H1 (cell line): Measurements from ENCODE around the gene DRGX. TPM values are rescaled to one million over a fixed set of nuclear protein-coding genes. Genes with fewer than 3 reads are reported as not detected.

Experiments
- EP300 ChIP-seq, 2 experiments: IDR thresholded peaks; 1 replicate in 1 of 2; 2 replicates in 1 of 2; pipeline ENCODE4 v1.6.1; 2011 to 2012; ENCODE audit warnings: low read depth in 2 of 2, low read length in 2 of 2, mild to moderate bottlenecking in 2 of 2, borderline replicate concordance in 1 of 2, inconsistent platforms in 1 of 2, moderate library complexity in 1 of 2
- EZH2 ChIP-seq: fragments of 200-600 bp; sonication (generic); IDR thresholded peaks from 2 replicates; pipeline ENCODE4 v1.7.1; 2012; ENCODE audit warnings: low read depth, mild to moderate bottlenecking, moderate library complexity, low read length, inconsistent platforms; ENCODE audit not compliant: severe bottlenecking
- KDM5A ChIP-seq: fragments of 200-600 bp; IDR thresholded peaks from 2 replicates; pipeline ENCODE4 v1.7.1; 2012; ENCODE audit warnings: mild to moderate bottlenecking, low read length, inconsistent platforms, mixed read lengths
- POLR2A ChIP-seq, 2 experiments: IDR thresholded peaks; 1 replicate in 1 of 2; 2 replicates in 1 of 2; pipeline ENCODE4 v1.6.1; 2011; ENCODE audit warnings: low read depth in 2 of 2, low read length in 2 of 2, mild to moderate bottlenecking in 2 of 2; ENCODE audit errors: control extremely low read depth in 1 of 2
- SIX5 ChIP-seq: IDR thresholded peaks from 2 replicates; pipeline ENCODE4 v1.6.1; 2011; ENCODE audit warnings: mild to moderate bottlenecking, low read depth, low read length
- SP1 ChIP-seq: IDR thresholded peaks from 2 replicates; pipeline ENCODE4 v1.6.1; 2011; ENCODE audit warnings: low read depth, low read length
- polyA plus RNA-seq, 7 experiments: library from polyadenylated mRNA; depleted of rRNA in 3 of 7; stranded (reverse) in 5 of 7; unstranded in 2 of 7; fragments of >200 nt in 5 of 7; fragments of 200-250 nt in 2 of 7; gene quantifications; 1 replicate in 5 of 7; 2 replicates in 1 of 7; 4 replicates in 1 of 7; pipeline versions ENCODE4 v1.2.1 to v1.2.3, GENCODE V29; 2011 to 2013; ENCODE audit warnings: missing spikeins in 2 of 7, mixed read lengths in 2 of 7
- total RNA-seq: library from RNA; stranded (reverse); fragmentation: NEBNext Ultra II Directional; extraction: Animal tissue kit (Norgen Biotek cat#: 25700); gene quantifications from 2 replicates; pipeline ENCODE4 v1.2.1, GENCODE V29; 2021
- TF ChIP-seq, protein P1 (sequence below): IDR thresholded peaks from 2 replicates; pipeline ENCODE4 v1.6.1; 2011; ENCODE audit warnings: low read depth, mild to moderate bottlenecking, low read length; ENCODE audit not compliant: insufficient read depth
- TF ChIP-seq, protein P2 (sequence below): IDR thresholded peaks from 2 replicates; pipeline ENCODE4 v1.6.1; 2012; ENCODE audit warnings: inconsistent platforms

The DRGX gene
- total and polyA plus RNA-seq, 2 of the 8 experiments (the other 6 are each of a cell fraction or from before 2014, with no cell fraction given): not detected

DNA sequence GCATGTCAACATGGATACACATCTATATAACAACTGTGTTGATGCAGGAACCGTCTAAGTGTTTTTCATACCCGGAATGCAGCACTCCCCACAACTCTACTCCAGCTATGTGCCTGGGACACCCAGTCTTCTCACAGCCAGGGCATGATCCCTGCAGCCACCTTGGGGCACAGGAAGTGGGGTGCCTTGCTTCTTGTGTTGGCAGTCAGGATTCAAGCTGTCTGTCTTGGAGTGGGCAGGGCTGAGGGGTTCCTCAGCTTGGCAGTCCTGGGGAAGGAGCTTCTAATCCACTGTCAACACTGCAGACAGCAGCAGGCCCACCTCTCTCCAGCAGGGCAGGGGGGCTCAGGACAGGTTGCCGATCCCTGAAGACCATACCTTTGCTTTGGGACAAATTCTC lies 41.3 kb downstream of the DRGX start (continued):
- TF ChIP-seq POLR2A (IDR thresholded peaks at IDR 0.05; ENCODE audit: control extremely low read depth in 1 of 2, low read depth in 2 of 2, low read length in 2 of 2) (no peak), SIX5 (no peak), EZH2 (no peak), SP1 (no peak), EP300 (IDR thresholded peaks at IDR 0.05; ENCODE audit: borderline replicate concordance in 1 of 2, low read depth in 2 of 2, low read length in 2 of 2) (no peak), KDM5A (no peak)
- TF ChIP-seq, protein P1, sequence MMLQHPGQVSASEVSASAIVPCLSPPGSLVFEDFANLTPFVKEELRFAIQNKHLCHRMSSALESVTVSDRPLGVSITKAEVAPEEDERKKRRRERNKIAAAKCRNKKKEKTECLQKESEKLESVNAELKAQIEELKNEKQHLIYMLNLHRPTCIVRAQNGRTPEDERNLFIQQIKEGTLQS: no peak
- TF ChIP-seq, protein P2, sequence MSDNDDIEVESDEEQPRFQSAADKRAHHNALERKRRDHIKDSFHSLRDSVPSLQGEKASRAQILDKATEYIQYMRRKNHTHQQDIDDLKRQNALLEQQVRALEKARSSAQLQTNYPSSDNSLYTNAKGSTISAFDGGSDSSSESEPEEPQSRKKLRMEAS: no peak
